Esophagus squamous epithelium (tissue), 5 donors: Measurements from ENCODE around the gene LSM3. TPM values are rescaled to one million over a fixed set of nuclear protein-coding genes. Genes with fewer than 3 reads are reported as not detected.

ENCODE experiments used
- DNase-seq: peaks from one replicate; lab custom pipeline; 2025; lab: John Stamatoyannopoulos, UW
- H3K27ac ChIP-seq, 4 donors: fragments of 200-600 bp; sonication (generic); one replicate each; pipeline ENCODE4 v1.5.1; 2016 to 2019; ENCODE audit warnings: mild to moderate bottlenecking in 1 of 4
- H3K27me3 ChIP-seq, 4 donors: fragments of 200-600 bp; sonication (generic); 1 replicate in 3 of 4; 2 replicates in 1 of 4; pipeline versions ENCODE4 v1.5.1 to v1.6.0; 2017 to 2021; ENCODE audit warnings: antibody characterized with exemption in 1 of 4
- H3K36me3 ChIP-seq, 3 donors: fragments of 200-600 bp; sonication (generic); one replicate each; pipeline ENCODE4 v1.5.1; 2016 to 2019
- H3K4me1 ChIP-seq, 3 donors: fragments of 200-600 bp; sonication (generic); one replicate each; pipeline ENCODE4 v1.5.1; 2017 to 2019
- H3K4me3 ChIP-seq, 4 donors: fragments of 200-600 bp; sonication (generic); 1 replicate in 3 of 4; 2 replicates in 1 of 4; pipeline ENCODE4 v1.5.1; 2016 to 2019; ENCODE audit warnings: mild to moderate bottlenecking in 2 of 4, moderate library complexity in 1 of 4
- H3K9me3 ChIP-seq, 3 donors: fragments of 200-600 bp; sonication (generic); one replicate each; pipeline ENCODE4 v1.5.1; 2016 to 2019
- POLR2A ChIP-seq, 4 donors: fragments of 450-650 bp; IDR thresholded peaks; one replicate each; pipeline ENCODE4 v1.6.1; 2017; ENCODE audit warnings: antibody characterized with exemption in 4 of 4, mild to moderate bottlenecking in 4 of 4, moderate library complexity in 3 of 4
- WGBS, 2 donors: methylation state at CpG; one replicate each; pipeline ENCODE4 v1.1.5; 2018; 5-methylcytosine and 5-hydroxymethylcytosine counted together
- intact Hi-C: fragments of 100-400 bp; cut with DNase I; formaldehyde crosslinking; loops from one replicate; pipeline ENCODE4 v1.15.0; 2022
- total RNA-seq, 4 donors: library from RNA; depleted of rRNA; stranded (reverse); fragments of >200 nt; gene quantifications; one replicate each; pipeline ENCODE4 v1.1.0, GENCODE V29; 2016
- TF ChIP-seq, protein P1 (sequence below), 6 experiments: fragments of 450-650 bp in 4 of 6; fragments of 200-600 bp in 2 of 6; sonication (generic) in 2 of 6; IDR thresholded peaks; one replicate each; pipeline ENCODE4 v1.5.1; 2016 to 2019; ENCODE audit warnings: antibody characterized with exemption in 6 of 6, mild to moderate bottlenecking in 4 of 6, moderate library complexity in 4 of 6
- donor health status: DM: yes; HTN: yes; CAD: no.

Gene LSM3
- total RNA-seq, 4 donors from 2014 or later = 6.3 to 21.5 (median 13.7) TPM

DNA sequence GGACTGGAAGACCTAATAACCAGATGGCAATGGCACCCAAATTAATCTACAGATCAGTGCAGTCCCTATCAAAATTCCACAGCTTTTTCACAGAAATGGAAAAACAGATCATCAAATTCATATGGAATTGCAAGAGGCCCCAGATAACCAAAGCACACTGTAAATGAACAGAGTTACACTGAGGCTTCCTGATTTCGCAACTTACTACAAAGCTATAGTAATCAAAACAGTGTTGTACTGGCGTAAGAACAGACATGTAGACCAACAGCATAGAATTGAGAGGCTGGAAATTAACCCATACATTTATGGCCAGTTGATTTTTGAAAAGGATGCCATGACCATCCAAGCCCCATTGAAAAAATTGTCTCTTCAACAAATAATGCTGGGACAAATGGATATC, 16.4 kb upstream of the LSM3 start:
- Histone ChIP-seq H3K9me3 (peaks cover 0 to 13% (median 8%) of the 10 kb centered on the region in 3 donors), H3K27ac (no peak overlapping the region), H3K27me3 (no peaks in the 10 kb centered on the region), H3K36me3 (peaks cover 37 to 100% (median 71%) of the 10 kb centered on the region in 3 donors), H3K4me3 (no peak overlapping the region), H3K4me1 (peaks cover 0 to 9% (median 0%) of the 10 kb centered on the region in 3 donors)
- TF ChIP-seq, protein P1, sequence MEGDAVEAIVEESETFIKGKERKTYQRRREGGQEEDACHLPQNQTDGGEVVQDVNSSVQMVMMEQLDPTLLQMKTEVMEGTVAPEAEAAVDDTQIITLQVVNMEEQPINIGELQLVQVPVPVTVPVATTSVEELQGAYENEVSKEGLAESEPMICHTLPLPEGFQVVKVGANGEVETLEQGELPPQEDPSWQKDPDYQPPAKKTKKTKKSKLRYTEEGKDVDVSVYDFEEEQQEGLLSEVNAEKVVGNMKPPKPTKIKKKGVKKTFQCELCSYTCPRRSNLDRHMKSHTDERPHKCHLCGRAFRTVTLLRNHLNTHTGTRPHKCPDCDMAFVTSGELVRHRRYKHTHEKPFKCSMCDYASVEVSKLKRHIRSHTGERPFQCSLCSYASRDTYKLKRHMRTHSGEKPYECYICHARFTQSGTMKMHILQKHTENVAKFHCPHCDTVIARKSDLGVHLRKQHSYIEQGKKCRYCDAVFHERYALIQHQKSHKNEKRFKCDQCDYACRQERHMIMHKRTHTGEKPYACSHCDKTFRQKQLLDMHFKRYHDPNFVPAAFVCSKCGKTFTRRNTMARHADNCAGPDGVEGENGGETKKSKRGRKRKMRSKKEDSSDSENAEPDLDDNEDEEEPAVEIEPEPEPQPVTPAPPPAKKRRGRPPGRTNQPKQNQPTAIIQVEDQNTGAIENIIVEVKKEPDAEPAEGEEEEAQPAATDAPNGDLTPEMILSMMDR (IDR thresholded peaks at IDR 0.05) = no peak
- TF ChIP-seq POLR2A (IDR thresholded peaks at IDR 0.05) = no peak
- intact Hi-C loops = no loop called here
- 79 to 80% methylated on average over 2 of the region's 2 CpGs for WGBS, 2 donors
- no peak for DNase-seq

DNA sequence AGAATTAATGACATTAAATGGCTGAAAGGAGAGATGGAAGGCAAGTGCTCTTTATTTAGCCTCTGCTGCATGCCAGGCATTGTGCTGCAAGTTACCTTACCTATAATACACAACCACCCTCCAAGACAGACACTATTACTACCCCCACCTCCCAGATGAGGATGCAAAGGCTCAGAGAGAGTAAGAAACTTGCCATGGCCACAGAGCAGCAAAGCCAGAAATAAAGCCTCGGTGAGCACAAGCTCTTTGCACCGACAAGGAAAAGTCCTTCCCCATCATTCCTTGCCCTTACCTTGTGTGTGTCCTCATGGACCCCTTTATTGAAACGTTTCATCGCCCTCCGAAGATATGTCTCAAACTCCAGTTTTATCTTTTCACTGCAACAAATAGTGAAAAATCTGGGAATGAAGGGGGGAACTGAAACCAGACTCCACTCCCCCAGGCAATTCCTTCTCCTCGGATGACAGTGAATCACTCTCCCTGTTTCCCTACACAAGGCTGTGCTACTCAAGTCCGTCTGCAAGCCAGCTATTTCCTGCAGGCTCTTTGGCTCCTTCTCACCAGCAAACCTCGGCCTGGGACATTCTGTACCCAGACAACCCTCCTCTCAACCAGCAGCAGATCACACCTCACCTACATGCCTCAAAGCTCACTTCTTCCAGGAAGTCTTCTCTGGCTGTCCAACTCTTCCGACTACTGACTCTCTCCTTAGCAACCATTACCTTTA, 11.6 kb upstream of the LSM3 start:
- intact Hi-C loops = no loop called here
- 82 to 83% methylated on average over 8 to 9 of the region's 9 CpGs for WGBS, 2 donors
- H3K36me3 ChIP-seq = peaks cover 41 to 100% (median 67%) of the 10 kb centered on the region in 3 donors
- no peak for TF ChIP-seq POLR2A (IDR thresholded peaks at IDR 0.05)
- TF ChIP-seq, protein P1 (IDR thresholded peaks at IDR 0.05) = no peak
- H3K4me3 ChIP-seq = no peak overlapping the region
- no peaks in the 10 kb centered on the region for H3K27me3 ChIP-seq
- no peaks in the 10 kb centered on the region for H3K4me1 ChIP-seq
- peaks cover 0 to 2% (median 2%) of the 10 kb centered on the region in 3 donors for H3K9me3 ChIP-seq
- DNase-seq = no peak
- no peak overlapping the region for H3K27ac ChIP-seq

DNA sequence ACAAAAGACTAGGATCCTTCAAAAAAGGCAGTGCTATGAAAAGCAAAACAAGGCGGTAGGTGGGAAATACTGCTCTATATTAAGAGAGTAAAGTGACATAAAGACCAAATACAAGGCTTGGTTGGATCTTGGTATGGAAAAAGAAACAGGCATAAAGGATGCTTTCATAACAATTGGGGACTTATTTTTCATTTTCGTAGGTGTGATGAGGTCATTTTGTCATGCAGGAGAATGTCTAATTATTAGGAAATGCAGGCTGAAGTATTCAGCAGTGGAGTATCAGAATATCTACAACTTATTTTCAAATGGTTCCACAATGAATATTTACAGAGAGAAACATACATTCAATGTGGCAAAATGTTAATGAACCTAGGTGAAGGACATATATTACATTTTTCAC, 9.2 kb upstream of the LSM3 start:
- TF ChIP-seq, protein P1 (IDR thresholded peaks at IDR 0.05) = no peak
- TF ChIP-seq POLR2A (IDR thresholded peaks at IDR 0.05) = no peak
- Histone ChIP-seq H3K9me3 (no peaks in the 10 kb centered on the region), H3K4me3 (no peak overlapping the region), H3K27me3 (no peaks in the 10 kb centered on the region), H3K36me3 (peaks cover 43 to 86% (median 65%) of the 10 kb centered on the region in 3 donors), H3K27ac (no peak overlapping the region), H3K4me1 (peaks cover 0 to 3% (median 0%) of the 10 kb centered on the region in 3 donors)
- WGBS, 2 donors = 83 to 87% methylated on average over 2 of the region's 2 CpGs
- DNase-seq = no peak
- intact Hi-C loops = no loop called here

DNA sequence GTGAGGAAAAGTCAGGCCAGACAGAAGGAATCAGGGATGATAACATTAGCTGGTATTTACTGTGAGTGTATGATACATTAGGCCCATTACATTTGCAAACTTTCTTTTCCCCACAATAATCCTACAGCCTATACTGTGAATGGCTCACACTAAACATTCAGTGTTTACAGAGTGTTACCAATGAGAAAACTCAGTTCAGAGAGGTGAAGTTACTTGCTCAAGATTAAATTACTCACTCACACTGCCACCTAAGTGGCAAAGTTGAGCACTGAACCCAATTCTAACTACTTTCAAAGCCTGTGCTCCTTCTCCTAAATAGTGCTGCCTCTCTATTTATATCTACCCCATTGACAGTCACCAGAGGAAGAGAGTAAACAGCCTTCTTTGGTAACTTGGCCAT, 8.7 kb upstream of the LSM3 start:
- TF ChIP-seq, protein P1 (IDR thresholded peaks at IDR 0.05) = no peak
- Histone ChIP-seq H3K9me3 (no peaks in the 10 kb centered on the region), H3K27me3 (no peaks in the 10 kb centered on the region), H3K27ac (no peak overlapping the region), H3K36me3 (peaks cover 39 to 81% (median 61%) of the 10 kb centered on the region in 3 donors), H3K4me1 (peaks cover 0 to 7% (median 2%) of the 10 kb centered on the region in 3 donors), H3K4me3 (no peak overlapping the region)
- intact Hi-C loops = loop anchor here (10.0 kb wide), 1 partner anchor 275 kb away; no protein-coding TSS in a partner anchor
- no peak for DNase-seq

DNA sequence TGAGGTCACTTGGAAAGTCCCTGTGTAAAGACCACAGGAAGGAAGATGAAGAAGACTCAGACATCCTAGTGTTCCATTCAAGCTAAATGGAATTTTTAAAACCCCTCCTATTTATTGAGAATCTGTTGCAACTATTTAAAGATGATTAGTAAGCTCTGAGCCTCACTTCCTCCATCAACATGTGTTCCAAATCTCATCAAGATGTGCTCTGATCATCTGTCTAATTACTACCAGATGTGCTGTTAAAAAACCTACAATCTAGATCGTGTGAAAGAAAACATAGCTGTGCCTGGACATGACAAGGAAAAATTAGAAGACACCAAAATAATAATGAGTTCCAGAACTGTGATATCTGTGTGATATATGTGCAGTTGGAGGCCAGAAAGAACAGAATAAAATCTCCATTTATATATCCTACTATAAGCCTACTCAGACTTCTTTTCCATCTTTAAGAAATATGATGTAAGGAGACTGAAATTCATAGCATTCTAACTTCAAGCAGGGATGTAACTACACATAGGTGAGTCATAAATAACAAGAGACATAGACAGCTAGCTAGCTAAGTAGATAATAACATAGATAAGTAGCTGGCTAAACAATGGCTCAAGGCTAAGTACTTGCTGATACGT, 8.0 kb upstream of the LSM3 start:
- WGBS, 2 donors = 46 to 50% methylated on average over 2 of the region's 2 CpGs
- Histone ChIP-seq H3K9me3 (no peaks in the 10 kb centered on the region), H3K27ac (no peak overlapping the region), H3K27me3 (no peaks in the 10 kb centered on the region), H3K4me1 (peaks cover 0 to 15% (median 9%) of the 10 kb centered on the region in 3 donors), H3K36me3 (peaks cover 32 to 73% (median 53%) of the 10 kb centered on the region in 3 donors), H3K4me3 (no peak overlapping the region)
- TF ChIP-seq, protein P1 (IDR thresholded peaks at IDR 0.05) = no peak
- no peak for TF ChIP-seq POLR2A (IDR thresholded peaks at IDR 0.05)
- no peak for DNase-seq
- intact Hi-C loops = loop anchor here (10.0 kb wide), 1 partner anchor 276 kb away; no protein-coding TSS in a partner anchor
